Body of pancreas (tissue), 4 donors: Measurements from ENCODE around the gene MIOX.

Experiments used
- CTCF ChIP-seq, 7 experiments: fragments of 450-650 bp in 4 of 7; fragments of 200-600 bp in 3 of 7; sonication (generic) in 3 of 7; IDR thresholded peaks; one replicate each; pipeline ENCODE4 v1.5.1; 2016 to 2019; ENCODE audit warnings: antibody characterized with exemption in 7 of 7
- POLR2A ChIP-seq, 3 donors: fragments of 450-650 bp; IDR thresholded peaks; one replicate each; pipeline ENCODE4 v1.6.1; 2016; ENCODE audit warnings: antibody characterized with exemption in 3 of 3, mild to moderate bottlenecking in 2 of 3

GRCh38 chr22:50445880-50446707, 40.6 kb upstream of the MIOX start:
- TF ChIP-seq CTCF (IDR thresholded peaks at IDR 0.05) (no peak), POLR2A (IDR thresholded peaks at IDR 0.05) (no peak)
